NCI-H2227 (cell line): ENCODE results near the gene CFAP99.

Experiments
- DNase-seq: peaks from one replicate; lab custom pipeline; 2025; ENCODE audit not compliant: unreplicated experiment; lab: John Stamatoyannopoulos, UW

Gene CFAP99

DNA sequence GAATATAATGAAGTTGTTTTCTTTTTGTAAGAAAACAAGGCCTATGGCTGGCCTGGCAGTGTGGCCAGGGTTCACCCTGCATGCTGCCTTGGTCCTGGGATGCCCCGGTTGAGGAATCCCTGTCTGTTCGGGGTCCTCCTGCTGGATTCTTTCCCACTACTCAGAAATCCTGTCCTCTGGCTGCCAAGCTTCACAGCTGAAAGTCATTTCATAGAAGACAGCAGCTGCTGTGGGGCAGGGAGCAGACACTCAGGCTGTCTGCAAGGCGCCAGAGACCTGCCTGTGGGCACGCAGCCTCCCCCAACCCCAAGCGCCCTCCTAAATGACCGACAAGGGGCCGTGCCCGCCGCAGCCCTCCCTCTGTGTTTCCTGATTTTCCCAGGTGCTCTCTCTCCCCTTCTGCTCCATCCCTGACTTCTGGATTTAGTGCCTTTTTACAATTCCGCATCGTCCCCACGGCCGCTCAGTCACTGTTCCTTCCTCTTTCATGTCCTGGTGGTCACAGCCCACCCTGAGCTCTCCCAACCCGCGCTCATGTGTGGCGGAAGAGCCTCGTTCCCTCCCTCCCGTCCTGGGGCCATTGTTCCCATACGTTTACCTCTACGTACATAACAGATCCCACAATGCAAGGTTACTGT lies 27.9 kb upstream of the CFAP99 start:
- no peak for DNase-seq

DNA sequence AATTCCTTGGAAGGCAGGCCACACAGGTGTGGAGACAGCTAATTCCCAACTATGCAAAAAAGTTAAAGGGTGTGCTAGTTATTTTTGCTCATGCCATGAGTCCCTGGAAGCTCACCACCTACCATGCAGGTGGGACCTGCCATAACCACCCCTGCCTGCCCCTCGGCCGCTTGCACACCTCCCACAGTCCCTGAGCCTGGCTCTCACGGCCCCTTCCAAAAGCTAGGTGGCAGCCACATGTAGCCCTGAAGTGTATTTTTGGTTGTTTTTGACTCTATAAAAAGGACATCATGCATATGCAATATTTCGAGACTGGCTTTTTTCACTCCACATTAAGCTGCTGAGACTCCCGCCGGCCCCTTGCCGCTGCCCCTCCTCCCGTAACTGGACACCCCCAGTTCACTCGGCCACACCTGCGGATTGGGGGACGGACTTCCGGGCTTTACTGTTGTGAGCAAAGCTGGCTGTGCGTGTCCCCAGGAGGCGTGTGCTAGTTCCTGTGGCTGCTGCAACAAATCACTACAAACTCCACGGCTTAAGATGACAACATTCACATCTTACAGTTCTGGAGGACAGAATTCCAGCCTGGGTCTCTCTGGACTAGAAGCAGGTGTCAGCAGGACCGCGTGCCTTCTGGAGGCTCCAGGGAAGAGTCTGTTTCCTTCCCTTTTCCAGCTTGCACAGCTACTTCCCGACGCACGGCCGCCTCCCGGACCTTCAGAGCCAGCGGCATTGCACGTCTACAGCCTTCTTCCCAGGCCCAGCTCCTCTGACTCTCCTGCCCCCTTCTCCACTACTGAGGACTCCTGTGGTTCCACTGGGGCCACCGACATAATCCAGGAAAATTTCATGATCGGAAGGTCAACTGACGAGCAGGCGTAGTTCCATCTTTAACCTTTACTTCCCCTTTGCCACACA lies 25.1 kb upstream of the CFAP99 start:
- DNase-seq: no peak

DNA sequence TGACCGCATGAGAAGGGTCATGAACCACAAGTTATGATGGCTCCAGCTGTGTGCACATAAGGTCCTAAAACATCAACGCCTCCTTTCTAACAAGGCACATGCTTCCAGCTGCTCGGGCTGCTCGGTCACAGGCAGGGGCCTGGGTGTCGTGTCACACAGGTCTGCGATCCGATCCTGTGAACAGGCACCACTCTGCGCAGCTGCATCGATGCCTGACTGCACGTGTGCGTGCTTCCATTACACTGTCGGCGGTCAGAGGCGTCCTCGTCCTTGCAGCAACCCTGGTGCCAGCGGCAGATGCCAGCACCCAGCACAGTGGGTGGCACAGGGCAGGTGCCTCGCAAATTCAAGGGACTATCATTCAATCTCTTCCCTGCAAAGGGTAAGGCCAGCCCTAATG lies 24.2 kb upstream of the CFAP99 start:
- DNase-seq: no peak

DNA sequence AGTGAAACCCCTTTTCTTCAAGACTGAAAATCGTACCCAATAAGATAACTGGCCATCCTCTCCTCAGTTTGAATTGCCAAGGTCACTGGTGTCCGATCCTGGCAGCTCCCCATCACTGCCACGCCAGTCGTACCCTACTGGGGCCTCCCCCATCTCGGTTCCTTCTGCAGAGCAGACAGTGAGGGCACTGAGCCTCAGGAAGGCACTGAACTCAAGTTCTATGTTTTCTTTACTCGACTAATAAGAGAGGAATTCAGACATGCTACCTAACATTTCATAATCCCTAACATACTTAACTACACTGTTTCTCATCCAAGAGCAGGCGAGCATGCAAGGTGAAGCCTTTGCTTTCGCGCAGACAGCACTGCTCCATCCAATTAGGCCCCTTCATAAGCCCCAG lies 23.7 kb upstream of the CFAP99 start:
- no peak for DNase-seq

DNA sequence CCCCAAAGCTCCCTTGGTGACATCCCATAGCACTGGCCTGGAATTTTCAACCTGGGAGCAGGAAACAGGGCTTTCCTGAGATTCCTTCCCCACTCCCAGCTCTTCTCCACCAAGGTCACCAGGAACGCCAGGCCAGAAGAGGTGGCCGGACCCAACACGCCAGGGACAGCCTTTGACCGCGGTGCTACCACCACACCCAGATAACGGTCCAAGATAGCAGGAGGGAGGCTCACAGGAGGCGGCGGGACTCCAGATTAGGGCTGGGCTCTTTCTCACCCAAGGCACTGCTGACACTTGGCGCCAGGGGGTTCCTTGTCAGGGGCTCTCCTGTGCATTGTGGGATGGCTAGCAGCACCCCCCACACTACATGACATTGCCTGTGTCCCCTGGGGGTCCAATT lies 23.2 kb upstream of the CFAP99 start:
- no peak for DNase-seq

DNA sequence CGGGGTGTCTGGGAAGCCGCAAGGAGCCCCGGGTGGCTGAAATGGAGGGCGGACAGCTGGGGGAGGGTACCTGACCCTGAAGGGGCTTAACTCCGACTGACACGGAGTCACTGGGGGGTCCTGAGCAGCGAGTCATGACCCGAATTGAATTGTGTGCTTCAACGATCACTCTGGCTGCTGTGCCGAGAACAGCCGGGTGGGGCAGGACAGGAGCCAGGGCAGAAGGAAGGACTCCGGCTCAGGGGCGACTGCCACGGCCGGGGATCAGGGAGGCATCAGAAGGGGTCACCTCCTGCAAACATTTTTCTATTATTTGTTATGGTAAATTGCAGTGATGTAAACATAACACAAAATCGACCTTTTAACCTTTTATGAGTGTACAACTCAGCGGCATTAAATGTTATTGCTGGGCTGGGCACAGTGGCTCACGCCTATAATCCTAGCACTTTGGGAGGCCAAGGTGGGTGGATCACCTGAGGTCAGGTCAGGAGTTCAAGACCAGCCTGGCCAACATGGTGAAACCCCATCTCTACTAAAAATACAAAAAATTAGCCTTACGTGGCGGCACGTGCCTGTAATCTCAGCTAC lies 21.9 kb upstream of the CFAP99 start:
- no peak for DNase-seq

DNA sequence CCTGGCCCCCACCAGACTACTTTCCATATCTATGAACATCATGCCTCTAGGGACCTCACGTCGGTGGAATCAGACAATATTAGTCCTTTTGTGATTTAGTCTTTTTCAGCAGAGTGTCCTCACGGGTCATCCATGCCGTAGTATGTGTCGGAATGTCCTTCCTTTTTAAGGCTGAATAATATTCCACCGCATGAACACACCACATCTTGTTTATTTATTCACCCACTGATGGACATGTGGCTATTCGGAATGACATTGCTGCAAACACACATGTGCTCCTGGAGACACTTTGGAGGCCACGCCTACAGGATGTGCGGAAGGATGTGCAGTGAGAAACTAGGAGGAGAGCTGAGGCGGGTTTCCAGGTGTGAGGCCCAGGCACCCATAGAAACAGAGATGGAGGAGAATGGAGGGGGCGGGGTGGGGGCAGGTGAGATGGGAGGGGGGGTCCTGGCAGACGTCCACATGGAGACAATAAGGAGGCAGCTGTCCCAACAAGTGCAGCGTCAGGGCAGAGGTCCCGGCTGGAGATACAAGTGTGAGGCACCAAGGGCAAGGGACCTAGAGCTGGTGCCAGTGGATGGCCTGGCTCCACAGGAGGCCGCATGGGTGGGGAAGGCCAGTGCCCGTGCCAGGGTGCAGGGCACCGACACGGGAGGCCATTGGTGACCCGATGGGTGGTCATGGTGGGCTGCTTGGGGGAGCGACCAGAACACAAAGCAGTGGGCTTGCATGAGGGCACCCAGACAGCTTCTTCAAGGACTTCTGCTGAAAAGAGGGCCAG lies 21.0 kb upstream of the CFAP99 start:
- no peak for DNase-seq

DNA sequence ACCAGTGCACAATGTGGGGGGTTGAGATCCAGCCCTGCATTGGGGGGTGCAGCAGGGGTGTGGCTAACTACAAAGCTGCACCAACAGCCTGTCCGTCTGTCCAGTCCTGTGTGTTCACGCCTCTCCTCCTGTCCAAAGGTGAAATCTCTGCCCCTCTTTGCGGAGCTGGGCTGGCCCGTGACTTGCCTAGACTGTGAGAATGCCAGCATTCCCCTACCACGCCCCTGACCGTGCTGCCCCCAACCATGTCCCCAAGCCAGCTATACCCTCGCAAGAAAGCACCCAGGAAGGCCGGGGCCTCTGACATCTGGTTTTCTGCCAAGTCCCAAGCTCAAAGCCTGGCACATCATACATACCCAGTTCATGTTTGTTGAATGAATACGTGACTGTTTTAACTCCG lies 19.5 kb upstream of the CFAP99 start:
- no peak for DNase-seq

DNA sequence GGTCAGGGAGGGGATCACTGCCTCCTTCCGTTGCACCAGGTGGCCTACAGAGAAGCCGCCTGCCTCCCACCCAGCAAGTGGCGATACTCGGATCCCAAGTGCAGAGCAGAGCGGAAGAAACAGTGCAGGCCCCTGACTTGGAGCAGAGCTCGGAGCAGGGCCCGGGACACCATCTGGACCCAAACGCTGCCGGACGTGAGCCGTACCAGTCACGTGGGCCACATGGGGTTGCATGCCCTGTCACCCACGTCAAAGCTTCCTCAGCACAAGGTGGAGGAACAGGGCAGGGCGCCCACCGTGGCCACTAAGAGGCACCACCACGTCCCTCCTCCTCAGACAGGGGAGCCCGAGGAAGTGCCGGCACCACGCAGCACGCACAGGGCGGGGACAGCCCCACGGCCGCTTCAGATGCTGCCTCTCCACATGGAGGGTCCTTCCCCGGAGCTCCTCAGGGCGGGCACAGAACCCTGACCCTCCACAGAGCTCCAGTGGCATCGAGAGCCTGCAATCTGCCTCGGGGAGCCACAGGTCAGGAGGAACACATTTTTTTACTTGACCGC lies 19.0 kb upstream of the CFAP99 start:
- no peak for DNase-seq

DNA sequence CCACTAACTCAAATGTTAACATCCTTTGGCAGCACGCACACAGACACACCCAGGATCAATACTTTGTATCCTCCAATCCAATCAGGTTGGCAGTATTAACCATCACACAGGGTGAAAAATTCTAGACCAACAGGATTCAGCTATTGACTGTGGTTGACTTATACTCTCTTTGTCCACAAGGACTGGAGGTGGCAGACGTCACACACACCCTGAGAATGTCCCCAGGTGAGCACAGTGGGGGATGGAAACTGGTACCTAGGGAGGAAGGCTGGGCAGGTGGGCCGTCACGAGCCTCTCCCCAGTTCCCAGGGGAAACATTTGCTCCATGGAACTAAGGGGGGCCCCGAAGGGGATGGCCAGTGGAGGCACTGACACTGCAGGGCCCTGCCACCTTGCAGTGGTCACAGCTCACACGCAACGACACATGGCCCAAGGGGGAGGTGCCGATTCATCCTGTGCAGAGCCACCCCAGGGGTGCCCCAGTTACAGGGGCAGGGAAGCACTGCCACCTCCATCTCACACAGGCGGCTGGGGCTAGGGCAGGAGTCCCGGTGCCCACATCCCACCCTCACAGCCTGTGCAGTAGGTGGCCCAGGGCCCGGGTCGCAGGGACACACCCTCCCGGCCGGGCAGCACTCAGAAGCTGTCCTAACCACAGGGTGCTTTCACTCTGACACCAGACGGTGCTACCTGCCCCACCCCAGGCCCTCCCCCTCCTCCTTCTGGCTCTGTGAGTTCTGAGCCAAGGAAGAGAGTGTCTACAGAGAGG lies 17.7 kb upstream of the CFAP99 start:
- no peak for DNase-seq

DNA sequence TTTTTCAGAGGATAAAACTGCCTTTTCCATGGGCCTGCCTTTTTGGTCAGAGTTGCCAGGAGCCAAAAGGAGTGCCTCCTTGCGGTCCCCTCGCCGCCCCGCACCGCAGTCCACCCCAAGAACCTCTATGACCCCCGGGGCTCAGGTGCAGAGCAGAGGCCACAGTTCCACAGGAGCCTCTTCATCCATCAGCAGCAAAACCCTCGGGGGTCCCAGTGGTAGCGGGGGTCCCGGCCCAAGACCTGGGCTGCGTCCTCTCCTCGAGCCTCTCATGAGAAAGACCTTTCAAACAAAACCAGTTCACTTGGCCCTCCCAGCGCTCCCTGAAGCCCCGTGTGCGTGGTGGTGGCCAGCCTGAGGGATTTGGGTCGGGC lies 17.2 kb upstream of the CFAP99 start:
- DNase-seq: no peak

DNA sequence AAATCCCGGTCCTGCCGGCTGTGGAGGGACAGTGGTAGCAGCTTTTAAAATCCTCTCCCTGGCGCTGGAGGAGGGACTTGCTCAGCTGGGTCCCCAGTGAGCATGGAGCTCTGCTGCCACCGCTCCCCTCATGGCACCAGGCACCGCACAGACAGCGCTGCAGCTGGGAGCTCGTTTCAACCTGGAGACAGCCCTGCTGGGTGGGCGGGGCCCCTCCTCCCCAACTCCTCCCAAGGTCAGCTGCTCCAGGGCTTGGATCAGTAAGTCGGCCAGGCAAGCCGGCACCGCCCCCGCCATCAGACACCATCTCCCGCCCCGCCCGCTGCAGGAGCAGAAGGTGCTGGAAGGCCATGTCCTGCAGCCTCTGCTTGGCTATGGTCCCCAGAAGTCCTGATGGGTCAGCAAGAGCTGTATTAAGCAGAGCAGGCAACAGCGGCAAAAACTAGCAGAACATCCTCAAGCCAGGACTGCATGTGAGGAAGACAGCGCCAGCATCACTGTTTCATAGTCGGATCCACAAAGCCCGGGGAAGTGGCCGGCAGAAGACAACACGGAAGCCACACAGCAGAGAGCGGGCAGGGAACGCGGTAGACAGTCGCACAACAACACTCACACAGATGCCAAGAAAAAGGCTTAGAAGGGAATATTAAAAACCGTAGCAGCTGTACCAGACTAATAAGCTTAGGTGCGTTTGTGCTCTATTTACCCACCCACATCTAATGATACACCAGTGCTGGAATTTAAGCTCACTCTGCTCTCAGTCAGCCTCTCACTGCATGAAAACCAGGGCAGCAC lies 16.5 kb upstream of the CFAP99 start:
- DNase-seq: peak; percentile 87

DNA sequence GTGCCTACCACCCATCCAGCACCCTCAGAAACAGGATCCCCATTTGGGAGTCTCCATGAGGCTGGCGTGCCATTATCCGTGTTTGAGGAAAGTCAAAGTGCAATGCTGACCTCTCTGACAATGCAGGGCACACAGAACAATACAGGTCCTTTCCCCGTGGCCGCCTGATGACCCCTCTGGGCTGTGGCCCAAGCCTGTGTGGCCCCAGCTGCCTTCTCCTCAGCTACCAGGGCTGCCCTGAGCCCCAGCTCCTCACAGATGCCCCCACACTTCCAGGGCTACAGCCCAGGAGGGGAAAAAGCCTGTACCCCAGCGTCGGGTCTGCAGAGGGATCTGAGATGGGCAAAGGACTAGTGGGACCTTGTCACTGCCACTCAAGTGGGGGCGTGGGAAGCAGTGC lies 15.8 kb upstream of the CFAP99 start:
- no peak for DNase-seq

DNA sequence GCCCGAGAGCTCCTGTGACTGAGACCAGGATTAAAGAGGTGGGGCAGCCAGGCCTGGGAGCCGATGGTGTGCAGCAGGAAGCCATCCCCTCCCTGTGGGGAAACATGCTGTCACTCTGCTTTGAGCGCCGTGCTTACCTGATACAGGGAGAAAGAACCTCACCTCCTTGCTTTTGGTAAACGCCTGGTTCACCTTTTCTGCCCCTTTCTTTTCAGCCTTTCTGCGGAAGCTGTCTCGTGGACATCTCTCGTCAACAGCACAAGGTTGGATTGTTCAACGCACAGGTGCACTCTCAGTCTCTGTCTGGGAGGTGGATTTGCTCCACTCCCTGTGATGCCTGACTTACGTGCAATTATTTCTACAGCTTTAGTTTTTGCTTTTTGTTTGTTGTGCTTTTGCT lies 12.3 kb upstream of the CFAP99 start:
- DNase-seq: no peak

DNA sequence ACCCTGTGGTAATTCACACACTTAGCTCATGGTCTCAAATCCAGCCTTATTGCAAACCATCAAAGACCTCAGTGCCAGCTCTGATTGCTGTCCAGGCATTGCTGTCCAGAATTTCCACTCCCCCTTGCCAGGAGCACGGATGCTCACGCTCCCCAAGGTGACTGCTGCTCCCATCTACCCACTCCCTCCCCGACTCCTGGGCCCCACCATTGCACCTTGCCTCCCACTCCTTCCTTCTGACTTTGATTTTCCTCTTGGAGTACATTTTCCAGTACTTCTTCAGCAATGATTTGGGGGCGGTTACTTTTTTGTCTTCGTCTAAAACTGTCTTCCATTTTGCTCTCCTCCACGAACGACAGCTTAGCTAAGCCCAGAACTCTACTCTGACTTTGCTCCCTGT lies 11.8 kb upstream of the CFAP99 start:
- no peak for DNase-seq

DNA sequence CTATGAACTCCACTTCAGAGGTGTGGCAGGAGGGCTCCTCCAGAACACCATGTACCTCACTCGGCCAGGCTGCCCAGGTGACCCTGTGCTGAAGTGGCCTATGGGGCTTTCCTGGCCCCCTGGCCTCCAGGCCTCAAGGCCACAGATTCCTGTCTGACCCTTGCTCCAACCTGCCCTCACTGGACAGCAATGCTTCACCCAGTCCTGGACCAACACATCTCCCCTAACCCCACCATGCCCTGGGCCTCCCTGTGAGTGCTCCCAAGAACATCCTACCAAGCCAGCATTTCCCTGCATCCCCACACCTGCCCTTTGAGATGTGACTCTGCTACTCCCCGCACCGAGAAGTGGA lies 10.8 kb upstream of the CFAP99 start:
- no peak for DNase-seq

DNA sequence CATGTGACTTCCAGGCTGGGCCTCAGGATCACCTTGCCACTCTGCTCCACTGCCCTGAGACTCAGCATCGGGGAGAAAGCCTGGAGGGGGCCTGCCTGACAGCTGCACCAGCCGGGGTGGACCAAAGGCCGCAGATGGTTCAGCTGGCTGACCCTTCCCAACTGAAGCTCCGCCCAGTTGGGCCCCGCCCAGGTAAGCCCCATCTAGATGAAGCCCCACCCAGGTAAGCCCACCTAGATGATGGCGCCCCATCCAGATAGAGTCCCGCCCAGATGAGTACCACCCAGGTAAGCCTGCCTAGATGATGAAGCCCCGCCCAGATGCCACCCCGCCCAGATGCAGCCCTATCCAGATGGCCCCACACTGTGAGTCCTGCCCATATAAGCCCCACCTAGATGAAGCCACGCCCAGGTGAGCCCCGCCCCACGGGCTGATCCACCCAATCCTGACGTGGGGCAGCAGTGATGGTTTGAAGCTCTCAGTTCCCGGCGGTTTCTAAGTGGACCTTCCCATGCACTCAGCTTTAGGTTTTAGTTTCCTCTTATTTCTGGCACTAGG lies 10.3 kb upstream of the CFAP99 start:
- DNase-seq: no peak

DNA sequence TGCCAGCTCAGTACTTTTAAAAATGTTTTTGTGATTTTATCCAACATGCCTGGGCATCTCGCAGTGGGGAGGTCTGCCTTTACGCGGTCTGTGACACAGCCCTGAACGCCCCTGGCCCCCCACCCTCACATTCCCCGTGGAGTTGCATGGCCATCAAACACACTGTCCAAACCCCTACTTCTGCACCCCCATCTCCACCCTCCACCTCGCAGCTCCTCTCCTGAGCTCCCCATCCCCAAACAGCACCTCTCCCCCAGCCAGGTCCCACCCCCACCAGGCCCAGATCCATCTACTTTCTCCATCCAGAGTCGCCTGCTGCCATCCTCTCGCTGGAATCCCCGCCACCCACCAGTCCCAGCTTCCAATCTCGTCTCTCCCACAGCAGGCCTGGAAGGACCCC lies 9.8 kb upstream of the CFAP99 start:
- no peak for DNase-seq

DNA sequence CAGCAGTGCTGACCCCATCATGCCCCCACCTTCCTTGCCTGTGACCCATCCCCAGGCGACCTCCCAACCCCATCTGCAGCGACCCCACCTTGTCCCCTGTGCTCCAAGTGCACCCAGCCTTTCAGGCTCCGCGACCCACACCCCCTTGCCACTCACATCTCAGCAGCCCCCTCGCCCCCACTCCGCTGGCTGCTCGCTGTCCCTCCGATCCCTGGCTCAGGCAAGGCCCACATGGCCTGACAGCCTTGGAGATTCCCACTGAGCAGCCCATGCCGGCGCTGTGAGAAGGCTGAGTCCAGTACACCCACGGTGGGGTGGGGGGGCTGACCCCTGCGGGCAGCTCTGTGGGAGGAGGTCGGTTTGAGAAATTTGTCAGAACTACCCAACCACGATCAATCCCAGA lies 9.4 kb upstream of the CFAP99 start:
- no peak for DNase-seq
